Stimulated activated CD4-positive, alpha-beta T cell treated with anti-CD3 and anti-CD28 coated beads, Interleukin-4, amount 100 ng/mL, for 4 hours (primary cell): ENCODE data around the gene CIAO1.
"Not testable (repeated sequence)": the region's sequence is repeated elsewhere in the genome, so short reads cannot be mapped to it uniquely, and the experiment has no call there.

Source experiments
- DNase-seq, 2 experiments: peaks; one replicate each; pipeline ENCODE4 v3.0.0-alpha.2; 2020

The CIAO1 gene

GRCh38 chr2:96287273-96287856, 21.3 kb downstream of the CIAO1 start:
- no peak for DNase-seq

GRCh38 chr2:96291751-96292150, 25.7 kb downstream of the CIAO1 start:
- no peak for DNase-seq

- not testable (repeated sequence) for DNase-seq
Measured at GRCh38 chr2:96294271-96294670, 28.2 kb downstream of the CIAO1 start.

- DNase-seq, result no peak
Measured at GRCh38 chr2:96296925-96297324, 30.9 kb downstream of the CIAO1 start.

- no peak for DNase-seq
Measured at GRCh38 chr2:96301865-96302264, 35.8 kb downstream of the CIAO1 start.

- no peak for DNase-seq
Measured at GRCh38 chr2:96304606-96305005, 38.6 kb downstream of the CIAO1 start.

GRCh38 chr2:96305091-96305978, 39.3 kb downstream of the CIAO1 start, which contains the start of gene SNRNP200:
Gene SNRNP200, minus strand, starts transcription at chr2:96305546. Its CDS starts 109 bp downstream, at chr2:96305437.
- DNase-seq, result peak; percentile 87 to 91

- DNase-seq, result no peak
Measured at GRCh38 chr2:96305979-96306308, 39.9 kb downstream of the CIAO1 start.

- no peak for DNase-seq
Measured at GRCh38 chr2:96306370-96306769, 40.3 kb downstream of the CIAO1 start.

GRCh38 chr2:96308248-96308647, 42.2 kb downstream of the CIAO1 start:
- DNase-seq, result no peak

GRCh38 chr2:96315005-96315399, 49.0 kb downstream of the CIAO1 start:
- no peak for DNase-seq

- peak in 1 of 2 experiments; percentile 10 for DNase-seq
Measured at GRCh38 chr2:96315400-96316071, 49.5 kb downstream of the CIAO1 start.

GRCh38 chr2:96316999-96317398, 51.0 kb downstream of the CIAO1 start:
- no peak for DNase-seq

- no peak for DNase-seq
Measured at GRCh38 chr2:96317584-96317997, 51.6 kb downstream of the CIAO1 start.

GRCh38 chr2:96318723-96319122, 52.7 kb downstream of the CIAO1 start:
- DNase-seq, result no peak

GRCh38 chr2:96319396-96319795, 53.4 kb downstream of the CIAO1 start:
- DNase-seq, result no peak

- no peak for DNase-seq
Measured at GRCh38 chr2:96320326-96320725, 54.3 kb downstream of the CIAO1 start.

- peak in 1 of 2 experiments; percentile 16 for DNase-seq
Measured at GRCh38 chr2:96320728-96321622, 55.0 kb downstream of the CIAO1 start.
